T-helper 2 cell treated with Interferon-gamma antibody and Interleukin-4, amounts not matched to agents 5 μg/mL and 100 μg/mL, for 36 hours (primary cell): ENCODE data around the gene SPATA45.

Source experiments
- DNase-seq: peaks from one replicate; pipeline ENCODE4 v3.0.0; 2021; ENCODE audit warnings: low spot score
- H3K27ac Mint-ChIP-seq: one replicate; pipeline ENCODE4 v1.8.0; 2021; ENCODE audit warnings: mild to moderate bottlenecking, mixed read lengths
- H3K27me3 Mint-ChIP-seq: one replicate; pipeline ENCODE4 v1.8.0; 2021; ENCODE audit warnings: low read depth, mixed read lengths
- H3K36me3 Mint-ChIP-seq: one replicate; pipeline ENCODE4 v1.8.0; 2021; ENCODE audit warnings: low read depth, mixed read lengths
- H3K4me1 Mint-ChIP-seq: one replicate; pipeline ENCODE4 v1.8.0; 2021; ENCODE audit warnings: low read depth, mixed read lengths
- H3K4me3 Mint-ChIP-seq: one replicate; pipeline ENCODE4 v1.8.0; 2022; ENCODE audit warnings: mild to moderate bottlenecking, moderate library complexity, mixed read lengths
- H3K9me3 Mint-ChIP-seq: one replicate; pipeline ENCODE4 v1.8.0; 2021; ENCODE audit warnings: mixed read lengths

SPATA45 gene

DNA sequence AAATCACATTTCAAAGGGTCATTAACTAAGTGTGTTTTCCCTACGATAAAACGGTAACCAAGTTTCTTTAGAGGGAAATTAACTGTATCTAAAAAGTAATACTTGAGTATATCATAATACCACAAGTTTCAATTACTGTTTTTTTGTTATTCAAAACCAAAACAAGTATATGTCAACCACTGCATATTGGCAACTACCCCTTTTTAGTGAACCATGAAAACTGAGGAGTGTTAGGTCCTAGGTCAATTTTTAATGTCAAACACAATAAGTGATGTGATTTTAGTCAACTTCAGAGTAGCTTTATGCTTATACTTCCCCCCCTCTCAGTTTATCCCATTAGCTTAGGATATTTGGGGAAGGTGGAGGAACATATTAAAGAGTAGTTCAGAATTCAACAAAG lies 66.2 kb downstream of the SPATA45 start:
- DNase-seq = no peak
- Mint-ChIP-seq H3K27ac (no peak overlapping the region), H3K4me3 (no peak overlapping the region), H3K4me1 (peaks cover 5% of the 10 kb centered on the region), H3K27me3 (no peaks in the 10 kb centered on the region), H3K9me3 (no peaks in the 10 kb centered on the region), H3K36me3 (peaks cover 32% of the 10 kb centered on the region)

- Mint-ChIP-seq H3K27me3 (no peaks in the 10 kb centered on the region), H3K27ac (no peak overlapping the region), H3K4me1 (peaks cover 3% of the 10 kb centered on the region), H3K4me3 (no peak overlapping the region), H3K36me3 (peaks cover 30% of the 10 kb centered on the region), H3K9me3 (no peaks in the 10 kb centered on the region)
- no peak for DNase-seq
These were observed 66.7 kb downstream of the SPATA45 start for GRCh38 chr1:212780759-212781158.
